BJ (cell line): ENCODE results near the gene CACNA2D4. TPM values are rescaled to one million over a fixed set of nuclear protein-coding genes. Genes with fewer than 3 reads are reported as not detected.

ENCODE experiments used
- CTCF ChIA-PET: fragments of 350-600 bp; formaldehyde crosslinking; extraction: SDS; loops from one replicate; lab custom pipeline; 2021; ENCODE audit warnings: antibody characterized with exemption, inconsistent platforms; lab: Yijun Ruan, JAX
- POLR2A ChIA-PET: fragments of 300-600 bp; sonication (Branson Sonifier 250); formaldehyde crosslinking; extraction: SDS; loops from one replicate; lab custom pipeline; 2021; ENCODE audit warnings: antibody characterized with exemption; lab: Charles Lee
- DNase-seq: peaks from one replicate; pipeline ENCODE4 v3.0.0-alpha.2; 2011; ENCODE audit warnings: low read depth
- H3K27me3 ChIP-seq: 2 replicates; pipeline ENCODE4 v1.6.0; 2011; ENCODE audit warnings: low read length; ENCODE audit not compliant: control insufficient read depth, insufficient read depth
- H3K36me3 ChIP-seq: 2 replicates; pipeline ENCODE4 v1.5.1; 2011; ENCODE audit warnings: low read length; ENCODE audit not compliant: control insufficient read depth, insufficient read depth
- H3K4me3 ChIP-seq: 2 replicates; pipeline ENCODE4 v1.5.1; 2011; ENCODE audit warnings: low read depth, mild to moderate bottlenecking, control low read depth, low read length
- polyA plus RNA-seq: library from polyadenylated mRNA; depleted of rRNA; stranded (reverse); fragments of >200 nt; gene quantifications from 2 replicates; pipeline ENCODE4 v1.2.3, GENCODE V29; 2011
- TF ChIP-seq, protein P1 (sequence below): IDR thresholded peaks from 2 replicates; pipeline ENCODE4 v1.5.1; 2011; ENCODE audit warnings: low read depth, mild to moderate bottlenecking, control low read depth, inconsistent platforms, low read length, moderate library complexity; ENCODE audit not compliant: insufficient read depth

Gene CACNA2D4
- polyA plus RNA-seq, 1 experiment: 0.39 TPM

DNA sequence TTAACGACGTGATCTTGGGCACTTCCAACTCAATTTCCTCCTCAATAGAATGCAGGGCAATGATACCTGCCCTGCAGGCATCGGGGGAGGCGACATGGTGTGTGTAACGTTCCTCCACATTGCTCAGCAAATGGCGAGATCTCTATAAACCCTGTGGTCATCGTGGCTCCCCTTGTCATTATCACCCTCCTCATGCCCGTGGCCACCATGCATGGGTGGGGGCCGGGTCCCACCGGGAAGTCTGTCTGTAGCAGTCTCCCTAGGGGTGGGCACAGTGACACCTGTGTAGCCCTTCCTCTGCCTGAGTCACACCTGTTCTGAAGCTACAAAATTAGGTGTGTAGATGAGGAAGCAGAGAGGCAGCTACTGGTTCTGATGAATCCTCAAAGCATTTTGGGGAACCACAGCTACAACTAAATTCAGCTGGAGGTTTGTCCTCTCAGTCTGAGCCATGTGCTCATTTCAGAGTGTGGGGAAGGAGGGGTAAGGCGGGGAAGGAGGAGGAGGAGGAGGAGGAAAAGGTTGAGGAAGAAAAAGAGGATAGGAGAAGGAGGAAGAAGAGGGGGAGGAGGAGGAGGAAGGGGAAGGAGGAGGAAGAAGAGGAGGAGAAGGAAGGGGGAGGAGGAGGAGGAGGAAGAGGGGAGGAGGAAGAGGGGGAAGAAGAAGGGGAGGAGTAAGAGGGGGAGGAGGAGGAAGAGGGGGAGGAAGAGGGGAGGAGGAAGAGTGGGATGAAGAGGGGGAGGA is 11.0 kb upstream of the CACNA2D4 start:
- Histone ChIP-seq H3K4me3 (no peak overlapping the region), H3K36me3 (no peaks in the 10 kb centered on the region), H3K27me3 (peaks cover 27% of the 10 kb centered on the region)
- POLR2A ChIA-PET: no interaction called here
- CTCF ChIA-PET: interaction anchor here (3.5 kb wide), 1 partner anchor 10 kb away, joined by 19 read pairs; no protein-coding TSS in a partner anchor
- no peak for DNase-seq
- TF ChIP-seq, protein P1, sequence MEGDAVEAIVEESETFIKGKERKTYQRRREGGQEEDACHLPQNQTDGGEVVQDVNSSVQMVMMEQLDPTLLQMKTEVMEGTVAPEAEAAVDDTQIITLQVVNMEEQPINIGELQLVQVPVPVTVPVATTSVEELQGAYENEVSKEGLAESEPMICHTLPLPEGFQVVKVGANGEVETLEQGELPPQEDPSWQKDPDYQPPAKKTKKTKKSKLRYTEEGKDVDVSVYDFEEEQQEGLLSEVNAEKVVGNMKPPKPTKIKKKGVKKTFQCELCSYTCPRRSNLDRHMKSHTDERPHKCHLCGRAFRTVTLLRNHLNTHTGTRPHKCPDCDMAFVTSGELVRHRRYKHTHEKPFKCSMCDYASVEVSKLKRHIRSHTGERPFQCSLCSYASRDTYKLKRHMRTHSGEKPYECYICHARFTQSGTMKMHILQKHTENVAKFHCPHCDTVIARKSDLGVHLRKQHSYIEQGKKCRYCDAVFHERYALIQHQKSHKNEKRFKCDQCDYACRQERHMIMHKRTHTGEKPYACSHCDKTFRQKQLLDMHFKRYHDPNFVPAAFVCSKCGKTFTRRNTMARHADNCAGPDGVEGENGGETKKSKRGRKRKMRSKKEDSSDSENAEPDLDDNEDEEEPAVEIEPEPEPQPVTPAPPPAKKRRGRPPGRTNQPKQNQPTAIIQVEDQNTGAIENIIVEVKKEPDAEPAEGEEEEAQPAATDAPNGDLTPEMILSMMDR: no peak

DNA sequence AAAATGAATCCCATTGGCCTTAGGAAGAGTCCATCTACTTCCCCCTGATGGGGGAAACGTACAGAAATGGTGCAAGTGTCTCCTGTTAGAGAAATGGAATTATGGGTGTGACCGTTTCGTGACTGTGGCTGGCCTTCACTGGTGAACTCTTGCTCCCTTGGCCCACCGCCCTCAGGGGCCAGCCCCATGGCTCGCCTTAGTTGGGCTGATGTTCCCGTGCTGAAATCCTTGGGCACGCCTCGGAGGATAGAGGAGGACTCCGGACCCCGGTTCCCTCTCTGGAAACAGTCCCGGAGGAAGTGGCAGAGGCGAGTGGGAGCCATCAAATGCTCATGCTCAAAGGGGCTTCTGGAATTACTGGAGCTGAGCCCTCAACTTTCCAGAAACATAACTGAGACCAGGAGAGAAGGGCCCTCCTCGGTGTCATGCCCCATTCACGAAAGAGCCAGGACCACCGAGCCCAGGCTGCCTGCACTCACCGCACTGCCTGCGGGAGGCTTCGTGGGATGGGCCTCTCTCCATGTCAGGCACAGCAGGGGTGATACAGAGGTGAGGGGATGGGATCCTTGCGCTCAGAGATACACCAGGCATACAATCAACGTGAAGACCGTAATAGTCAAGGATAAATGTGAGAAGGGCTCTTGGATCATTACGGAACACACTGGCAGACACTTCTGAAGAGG is 10.1 kb upstream of the CACNA2D4 start:
- Histone ChIP-seq H3K4me3 (no peak overlapping the region), H3K27me3 (peaks cover 30% of the 10 kb centered on the region), H3K36me3 (no peaks in the 10 kb centered on the region)
- TF ChIP-seq, protein P1: no peak
- CTCF ChIA-PET: interaction anchor here (3.5 kb wide), 1 partner anchor 11 kb away, joined by 19 read pairs; no protein-coding TSS in a partner anchor
- no peak for DNase-seq
- POLR2A ChIA-PET: no interaction called here

DNA sequence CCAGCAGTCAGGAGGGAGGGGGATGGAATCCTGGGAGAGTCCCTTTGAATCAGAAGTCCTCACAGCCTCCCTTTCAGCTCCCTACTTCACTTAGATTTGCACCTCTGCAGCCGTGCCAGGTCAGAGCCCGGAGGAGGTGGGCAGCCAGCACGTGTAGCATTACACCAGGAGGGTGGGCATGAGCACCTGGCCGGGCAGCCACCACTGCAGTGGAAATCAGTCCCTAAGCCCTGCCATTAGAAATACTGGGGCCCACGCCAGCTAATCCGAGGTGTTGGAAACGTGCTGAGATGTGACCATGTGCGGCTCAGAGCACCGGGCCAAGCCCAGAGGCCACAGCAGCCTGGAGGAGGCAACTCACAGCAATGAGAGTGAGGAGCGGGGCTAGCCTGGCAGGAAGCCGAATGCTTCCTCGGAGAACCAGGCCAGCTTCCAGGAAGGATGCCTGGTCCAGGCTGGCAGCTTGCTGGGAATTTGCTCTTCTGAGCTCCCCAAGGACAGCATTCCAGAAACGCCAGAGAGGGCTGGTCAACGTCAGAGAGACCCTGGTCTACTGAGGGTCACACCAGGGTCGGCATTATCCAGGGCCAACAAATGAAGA is 9.4 kb upstream of the CACNA2D4 start:
- Histone ChIP-seq H3K27me3 (peaks cover 32% of the 10 kb centered on the region), H3K36me3 (no peaks in the 10 kb centered on the region), H3K4me3 (no peak overlapping the region)
- ChIA-PET POLR2A (no interaction called here), CTCF (interaction anchor here (0.6 to 3.5 kb wide), 2 partner anchors 12 to 885 kb away, joined by 4 to 19 read pairs; no protein-coding TSS in a partner anchor)
- TF ChIP-seq, protein P1: no peak
- no peak for DNase-seq

DNA sequence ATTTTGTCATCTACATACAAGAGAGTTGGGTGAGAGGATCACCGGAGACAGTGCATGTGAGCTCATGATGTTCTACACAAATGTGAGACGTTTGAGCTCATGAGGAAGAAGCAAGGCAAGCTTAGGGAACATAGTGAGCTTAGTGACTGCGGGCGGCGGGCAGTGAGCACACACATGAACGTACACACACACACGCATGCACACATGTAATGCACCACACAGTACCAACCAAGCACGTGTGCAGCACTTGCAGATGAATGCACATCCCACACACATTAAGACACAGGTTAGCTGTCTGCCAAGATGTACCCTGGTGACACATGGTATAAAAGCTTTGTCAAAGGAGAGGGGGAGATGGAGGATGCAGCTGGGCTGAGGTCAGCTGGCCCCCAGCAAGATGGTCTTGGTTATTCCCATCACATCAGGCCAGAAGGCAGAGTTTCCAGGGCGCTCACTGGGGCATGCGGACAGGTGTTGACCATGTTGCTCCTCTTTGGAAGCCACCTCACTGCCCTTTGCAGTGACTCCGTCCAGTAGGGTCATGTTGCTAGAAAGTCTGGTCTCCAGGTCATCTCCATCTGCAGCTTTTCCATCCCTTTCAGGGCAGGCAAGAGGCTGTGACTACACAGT is 8.7 kb upstream of the CACNA2D4 start:
- peaks cover 32% of the 10 kb centered on the region for H3K27me3 ChIP-seq
- DNase-seq: no peak
- CTCF ChIA-PET: interaction anchor here (0.6 to 3.5 kb wide), 3 partner anchors 13 to 886 kb away, joined by 4 to 19 read pairs (median 4); no protein-coding TSS in a partner anchor
- TF ChIP-seq, protein P1: no peak
- POLR2A ChIA-PET: no interaction called here
- no peak overlapping the region for H3K4me3 ChIP-seq
- H3K36me3 ChIP-seq: no peaks in the 10 kb centered on the region
